H1 (cell line): ENCODE measurements around the gene ECEL1. TPM values are rescaled to one million over a fixed set of nuclear protein-coding genes. Genes with fewer than 3 reads are reported as not detected.

Experiments
- CTCF ChIA-PET: fragments of 300-600 bp; sonication (Branson Sonifier 250); formaldehyde crosslinking; loops from one replicate; lab custom pipeline; 2021; ENCODE audit not compliant: partially characterized antibody; lab: Charles Lee
- POLR2A ChIA-PET: fragments of 300-600 bp; sonication (Branson Sonifier 250); formaldehyde crosslinking; loops from one replicate; lab custom pipeline; 2021; ENCODE audit warnings: inconsistent platforms; ENCODE audit not compliant: partially characterized antibody; lab: Charles Lee
- DNase-seq, 2 experiments: peaks; one replicate each; pipeline versions ENCODE4 v3.0.0 to v3.0.0-alpha.2; 2010 to 2022; ENCODE audit warnings: low spot score in 2 of 2, low read depth in 1 of 2, mixed read lengths in 1 of 2
- FAIRE-seq: peaks from 2 replicates; lab custom pipeline; 2011; peaks lifted over from hg19 to GRCh38; lab: Jason Lieb, UNC
- H2AFZ ChIP-seq: 2 replicates; pipeline ENCODE4 v1.8.1; 2012; ENCODE audit warnings: low read length, inconsistent platforms
- H2AK5ac ChIP-seq: 2 replicates; pipeline ENCODE4 v1.6.1; 2013; ENCODE audit warnings: low read depth, low read length
- H2BK120ac ChIP-seq: replicated peaks from 2 replicates; pipeline ENCODE3; 2013; ENCODE audit warnings: low read depth, low read length, inconsistent platforms
- H2BK12ac ChIP-seq: 2 replicates; pipeline ENCODE4 v1.6.1; 2013; ENCODE audit warnings: low read depth, low read length
- H2BK15ac ChIP-seq: 2 replicates; pipeline ENCODE4 v1.6.1; 2013; ENCODE audit warnings: low read length
- H2BK20ac ChIP-seq: 2 replicates; pipeline ENCODE4 v1.6.1; 2013; ENCODE audit warnings: low read length
- H2BK5ac ChIP-seq: 2 replicates; pipeline ENCODE4 v1.6.1; 2013; ENCODE audit warnings: low read depth, low read length
- H3K14ac ChIP-seq: 2 replicates; pipeline ENCODE4 v1.6.1; 2013; ENCODE audit warnings: inconsistent platforms; ENCODE audit not compliant: insufficient read length
- H3K18ac ChIP-seq: 2 replicates; pipeline ENCODE4 v1.6.1; 2013; ENCODE audit warnings: low read length; ENCODE audit errors: extremely low read depth
- H3K23ac ChIP-seq: 2 replicates; pipeline ENCODE4 v1.6.1; 2013; ENCODE audit warnings: inconsistent platforms; ENCODE audit not compliant: insufficient read length
- H3K23me2 ChIP-seq: 2 replicates; pipeline ENCODE4 v1.6.1; 2013; ENCODE audit warnings: low read depth, low read length
- H3K27ac ChIP-seq: 2 replicates; pipeline ENCODE4 v1.6.1; 2011; ENCODE audit warnings: low read depth, low read length, inconsistent platforms
- H3K27me3 ChIP-seq, 4 experiments: replicated peaks in 1 of 4; 1 replicate in 1 of 4; 2 replicates in 3 of 4; pipeline versions ENCODE4 v1.6.1 to v1.8.1; 2011 to 2013; ENCODE audit warnings: low read length in 3 of 4, mild to moderate bottlenecking in 3 of 4, inconsistent platforms in 2 of 4, mixed read lengths in 2 of 4, moderate library complexity in 1 of 4; ENCODE audit not compliant: control insufficient read depth in 3 of 4, insufficient read depth in 3 of 4; ENCODE audit errors: extremely low read depth in 1 of 4
- H3K36me3 ChIP-seq, 4 experiments: 2 replicates each; pipeline versions ENCODE4 v1.6.1 to v1.8.1; 2011 to 2013; ENCODE audit warnings: mild to moderate bottlenecking in 4 of 4, low read length in 3 of 4, moderate library complexity in 2 of 4, control low read depth in 1 of 4, inconsistent platforms in 1 of 4; ENCODE audit not compliant: insufficient read depth in 4 of 4, control insufficient read depth in 2 of 4
- H3K4ac ChIP-seq: replicated peaks from 2 replicates; pipeline ENCODE3; 2013; ENCODE audit warnings: low read length, low read depth, mixed read lengths, inconsistent platforms; ENCODE audit not compliant: insufficient read length
- H3K4me1 ChIP-seq, 4 experiments: replicated peaks in 1 of 4; 1 replicate in 1 of 4; 2 replicates in 3 of 4; pipeline versions ENCODE4 v1.6.1 to v1.8.1; 2011 to 2013; ENCODE audit warnings: low read length in 3 of 4, inconsistent platforms in 2 of 4, mixed read lengths in 1 of 4; ENCODE audit not compliant: insufficient read depth in 4 of 4, control insufficient read depth in 3 of 4
- H3K4me2 ChIP-seq, 2 experiments: 2 replicates each; pipeline versions ENCODE4 v1.6.1 to v1.8.1; 2011 to 2013; ENCODE audit warnings: low read depth in 2 of 2, low read length in 2 of 2, control low read depth in 1 of 2, inconsistent platforms in 1 of 2, mild to moderate bottlenecking in 1 of 2; ENCODE audit not compliant: insufficient read depth in 1 of 2
- H3K4me3 ChIP-seq, 4 experiments: fragments of 200-600, 300-600 bp in 1 of 4; sonication (generic), shearing (Covaris generic), sonication (Bioruptor Twin) in 1 of 4; 2 replicates each; pipeline versions ENCODE4 v1.5.1 to v1.8.1; 2011 to 2016; ENCODE audit warnings: low read length in 4 of 4, low read depth in 3 of 4, control low read depth in 2 of 4, inconsistent platforms in 2 of 4, mild to moderate bottlenecking in 2 of 4, mixed read lengths in 1 of 4, moderate library complexity in 1 of 4; ENCODE audit not compliant: insufficient read depth in 2 of 4; ENCODE audit errors: extremely low read depth in 1 of 4
- H3K56ac ChIP-seq: replicated peaks from 2 replicates; pipeline ENCODE3; 2013; ENCODE audit warnings: low read depth, mild to moderate bottlenecking, mixed read lengths, low read length, inconsistent platforms; ENCODE audit not compliant: insufficient read length
- H3K79me1 ChIP-seq: 2 replicates; pipeline ENCODE4 v1.6.1; 2013; ENCODE audit warnings: low read depth, low read length, control low read depth
- H3K79me2 ChIP-seq, 2 experiments: 2 replicates each; pipeline versions ENCODE4 v1.6.1 to v1.8.1; 2012 to 2013; ENCODE audit warnings: low read length in 2 of 2, mild to moderate bottlenecking in 2 of 2, inconsistent platforms in 1 of 2; ENCODE audit not compliant: insufficient read depth in 2 of 2, control insufficient read depth in 1 of 2
- H3K9ac ChIP-seq, 4 experiments: replicated peaks in 1 of 4; 1 replicate in 1 of 4; 2 replicates in 3 of 4; pipeline versions ENCODE4 v1.6.1 to v1.8.1; 2011 to 2013; ENCODE audit warnings: low read depth in 3 of 4, low read length in 3 of 4, control low read depth in 2 of 4, mild to moderate bottlenecking in 2 of 4, moderate library complexity in 2 of 4, inconsistent platforms in 1 of 4; ENCODE audit errors: extremely low read depth in 1 of 4
- H3K9me3 ChIP-seq, 2 experiments: 2 replicates each; pipeline versions ENCODE4 v1.6.1 to v1.8.1; 2012 to 2013; ENCODE audit warnings: mild to moderate bottlenecking in 2 of 2, moderate library complexity in 2 of 2, control low read depth in 1 of 2, inconsistent platforms in 1 of 2, low read depth in 1 of 2, low read length in 1 of 2, mixed read lengths in 1 of 2; ENCODE audit not compliant: insufficient read depth in 2 of 2
- H4K20me1 ChIP-seq, 2 experiments: replicated peaks in 1 of 2; 2 replicates each; pipeline versions ENCODE3 to v1.8.1; 2011 to 2013; ENCODE audit warnings: inconsistent platforms in 2 of 2, low read length in 2 of 2, mild to moderate bottlenecking in 1 of 2; ENCODE audit not compliant: insufficient read depth in 2 of 2, control insufficient read depth in 1 of 2
- H4K5ac ChIP-seq: 2 replicates; pipeline ENCODE4 v1.6.1; 2013; ENCODE audit warnings: low read length, low read depth, mixed read lengths, inconsistent platforms; ENCODE audit not compliant: insufficient read length
- H4K8ac ChIP-seq: 2 replicates; pipeline ENCODE4 v1.8.0; 2013; ENCODE audit warnings: mild to moderate bottlenecking, moderate library complexity, low read length, inconsistent platforms; ENCODE audit not compliant: insufficient read depth; ENCODE audit errors: extremely low read depth
- H4K91ac ChIP-seq: replicated peaks from 2 replicates; pipeline ENCODE3; 2013; ENCODE audit warnings: low read length, mixed read lengths, inconsistent platforms; ENCODE audit not compliant: insufficient read length
- BRCA1 ChIP-seq: IDR thresholded peaks from 2 replicates; pipeline ENCODE4 v1.6.1; 2012; ENCODE audit warnings: low read depth, low read length, improper control_type of control experiment
- CBX5 ChIP-seq: fragments of 300-800, 300-1000 bp; sonication (generic); IDR thresholded peaks from 2 replicates; pipeline ENCODE4 v1.7.1; 2016; ENCODE audit warnings: antibody characterized with exemption, low read length, low read depth
- CHD1 ChIP-seq: IDR thresholded peaks from 2 replicates; pipeline ENCODE4 v1.6.1; 2012; ENCODE audit warnings: low read depth, low read length, improper control_type of control experiment
- EZH2 ChIP-seq: fragments of 200-600 bp; sonication (generic); IDR thresholded peaks from 2 replicates; pipeline ENCODE4 v1.7.1; 2012; ENCODE audit warnings: low read depth, mild to moderate bottlenecking, moderate library complexity, low read length, inconsistent platforms; ENCODE audit not compliant: severe bottlenecking
- FOSL1 ChIP-seq: IDR thresholded peaks from 2 replicates; pipeline ENCODE4 v1.6.1; 2011; ENCODE audit warnings: mild to moderate bottlenecking, low read depth, low read length, moderate library complexity; ENCODE audit not compliant: insufficient read depth
- HDAC6 ChIP-seq: IDR thresholded peaks from one replicate; pipeline ENCODE4 v1.7.1; 2012; ENCODE audit warnings: low read depth, mild to moderate bottlenecking, inconsistent platforms, low read length, moderate library complexity
- KDM1A ChIP-seq: fragments of 200-600, 300-600 bp; sonication (generic); IDR thresholded peaks from 2 replicates; pipeline ENCODE4 v1.7.1; 2016; ENCODE audit warnings: mild to moderate bottlenecking, low read length, borderline replicate concordance
- RBBP5 ChIP-seq: IDR thresholded peaks from 2 replicates; pipeline ENCODE4 v1.7.1; 2012; ENCODE audit warnings: low read depth, mild to moderate bottlenecking, inconsistent platforms, low read length, moderate library complexity, borderline replicate concordance
- SIX5 ChIP-seq: IDR thresholded peaks from 2 replicates; pipeline ENCODE4 v1.6.1; 2011; ENCODE audit warnings: mild to moderate bottlenecking, low read depth, low read length
- SP4 ChIP-seq: IDR thresholded peaks from 2 replicates; pipeline ENCODE4 v1.6.1; 2012; ENCODE audit warnings: low read length, inconsistent platforms
- USF2 ChIP-seq: IDR thresholded peaks from 2 replicates; pipeline ENCODE4 v1.6.1; 2011; ENCODE audit warnings: low read length, improper control_type of control experiment
- WGBS, 2 experiments: shearing (Covaris generic) in 1 of 2; methylation state at CpG; one replicate each; pipeline versions ENCODE4 v1.1.6 to v1.1.7; 2013 to 2015; ENCODE audit warnings: low lambda C conversion rate in 2 of 2, mixed read lengths in 2 of 2, inconsistent platforms in 1 of 2, low coverage in 1 of 2, missing lambda C conversion rate in 1 of 2; ENCODE audit not compliant: insufficient replicate concordance in 2 of 2, insufficient coverage in 1 of 2, insufficient read length in 1 of 2; ENCODE audit errors: extremely low coverage in 1 of 2, missing lambda C conversion rate in 1 of 2; 5-methylcytosine and 5-hydroxymethylcytosine counted together
- polyA plus RNA-seq, 7 experiments: library from polyadenylated mRNA; depleted of rRNA in 3 of 7; stranded (reverse) in 5 of 7; unstranded in 2 of 7; fragments of >200 nt in 5 of 7; fragments of 200-250 nt in 2 of 7; gene quantifications; 1 replicate in 5 of 7; 2 replicates in 1 of 7; 4 replicates in 1 of 7; pipeline versions ENCODE4 v1.2.1 to v1.2.3, GENCODE V29; 2011 to 2013; ENCODE audit warnings: missing spikeins in 2 of 7, mixed read lengths in 2 of 7
- total RNA-seq: library from RNA; stranded (reverse); fragmentation: NEBNext Ultra II Directional; extraction: Animal tissue kit (Norgen Biotek cat#: 25700); gene quantifications from 2 replicates; pipeline ENCODE4 v1.2.1, GENCODE V29; 2021

Gene ECEL1
- total and polyA plus RNA-seq, 2 of the 8 experiments (the other 6 are each of a cell fraction or from before 2014, with no cell fraction given) = 7.7 to 20.2 TPM

- Histone ChIP-seq H4K5ac (no peak overlapping the region), H2BK15ac (no peak overlapping the region), H2BK12ac (peak overlapping the region; percentile 39; the same call in 1 of the 2 replicates), H3K23ac (no peak overlapping the region), H3K14ac (no peak overlapping the region), H3K36me3 (no peaks in the 10 kb centered on the region), H3K9ac (no peak overlapping the region), H3K79me2 (no peaks in the 10 kb centered on the region), H3K9me3 (0 out of 4 replicates have a peak, but pooled peaks cover 0 to 5% of the 10 kb centered on the region in 2 experiments), H3K18ac (no peak overlapping the region), H3K79me1 (no peaks in the 10 kb centered on the region), H2BK120ac (no peak overlapping the region), H3K4me2 (no peak overlapping the region), H3K23me2 (0 out of 2 replicates have a peak, but pooled peaks cover 1% of the 10 kb centered on the region), H2AFZ (no peak overlapping the region), H2BK5ac (no peak overlapping the region), H3K4me1 (peaks cover 0 to 20% (median 12%) of the 10 kb centered on the region in 4 experiments; a peak in 6 of 7 replicates), H2BK20ac (no peak overlapping the region), H4K91ac (no peak overlapping the region), H3K4me3 (no peak overlapping the region), H3K4ac (no peak overlapping the region), H3K27ac (no peak overlapping the region), H3K27me3 (no peaks in the 10 kb centered on the region), H4K20me1 (no peaks in the 10 kb centered on the region), H4K8ac (no peak overlapping the region), H2AK5ac (no peak overlapping the region), H3K56ac (no peak overlapping the region)
- no peak for FAIRE-seq
- POLR2A ChIA-PET = interaction anchor here (1.1 to 2.4 kb wide), 4 partner anchors 9 to 17 kb away, joined by 3 to 12 read pairs (median 4); partner anchors contain the start of gene CHRND
- CTCF ChIA-PET = interaction anchor here (1.7 to 5.5 kb wide), 3 partner anchors 9 to 13 kb away, joined by 5 to 29 read pairs (median 23); partner anchors contain the start of genes CHRND and PRSS56
- 90% methylated on average over 14 of the region's 14 CpGs; no CpG with 5 or more reads in 1 of the 2 experiments for WGBS, 2 experiments
- DNase-seq = no peak
- TF ChIP-seq BRCA1 (no peak), RBBP5 (no peak), SIX5 (no peak), CBX5 (no peak), KDM1A (no peak), FOSL1 (no peak), SP4 (no peak), CHD1 (no peak), USF2 (no peak), HDAC6 (no peak), EZH2 (no peak)
These were observed 47.5 kb upstream of the ECEL1 start for GRCh38 chr2:232534940-232535651.
